Kidney epithelial cell (primary cell): ENCODE results near the gene ACSF2. TPM values are rescaled to one million over a fixed set of nuclear protein-coding genes. Genes with fewer than 3 reads are reported as not detected.

ENCODE experiments used
- DNase-seq: peaks from one replicate; pipeline ENCODE4 v3.0.0-alpha.2; 2010; ENCODE audit warnings: low read depth
- H3K27me3 ChIP-seq: 2 replicates; pipeline ENCODE4 v1.6.0; 2011; ENCODE audit warnings: low read length; ENCODE audit not compliant: control insufficient read depth, insufficient read depth
- H3K36me3 ChIP-seq: 2 replicates; pipeline ENCODE4 v1.5.1; 2011; ENCODE audit warnings: low read length; ENCODE audit not compliant: control insufficient read depth, insufficient read depth
- H3K4me3 ChIP-seq: 2 replicates; pipeline ENCODE4 v1.5.1; 2011; ENCODE audit warnings: low read depth, mild to moderate bottlenecking, control low read depth, low read length
- total RNA-seq: library from RNA; depleted of rRNA; stranded (reverse); fragments of >200 nt; gene quantifications from 2 replicates; pipeline ENCODE4 v1.2.3, GENCODE V29; 2015
- TF ChIP-seq, protein P1 (sequence below): IDR thresholded peaks from 2 replicates; pipeline ENCODE4 v1.5.1; 2011; ENCODE audit warnings: mild to moderate bottlenecking, moderate library complexity, low read length, control low read depth, inconsistent platforms; ENCODE audit not compliant: insufficient read depth, poor library complexity, severe bottlenecking

ACSF2 gene
- total RNA-seq, 1 donor from 2014 or later, result 24.8 TPM

DNA sequence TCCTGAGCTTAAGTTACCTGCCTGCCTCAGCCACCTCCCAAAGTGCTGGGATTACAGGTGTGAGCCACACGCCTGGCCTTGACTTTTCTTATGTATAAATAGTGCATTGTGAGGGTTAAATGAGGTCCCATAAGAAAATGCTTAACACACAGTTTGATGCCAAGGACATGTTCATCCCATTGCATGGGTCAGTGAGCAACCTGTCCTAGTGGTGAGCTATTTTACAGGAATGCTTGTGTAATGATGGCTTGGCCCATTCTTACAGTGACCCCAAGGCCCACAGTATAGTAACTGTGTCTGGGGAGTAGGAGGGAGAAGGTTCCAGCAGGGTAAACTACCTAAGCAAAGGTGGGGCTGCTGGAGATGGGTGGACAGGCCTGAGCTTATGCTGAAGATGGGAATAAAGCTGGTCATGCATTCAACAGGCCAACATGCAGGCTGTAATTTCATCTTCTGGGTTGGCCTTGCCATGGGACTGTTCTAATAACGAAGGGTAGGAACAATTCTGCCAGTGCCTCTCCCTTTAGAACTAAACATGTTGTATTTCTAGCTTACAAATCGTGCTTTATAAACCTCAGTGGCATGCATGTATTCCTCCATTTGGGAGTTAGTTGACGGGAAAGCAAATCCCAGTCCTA is 6.2 kb downstream of the ACSF2 start:
- TF ChIP-seq, protein P1, sequence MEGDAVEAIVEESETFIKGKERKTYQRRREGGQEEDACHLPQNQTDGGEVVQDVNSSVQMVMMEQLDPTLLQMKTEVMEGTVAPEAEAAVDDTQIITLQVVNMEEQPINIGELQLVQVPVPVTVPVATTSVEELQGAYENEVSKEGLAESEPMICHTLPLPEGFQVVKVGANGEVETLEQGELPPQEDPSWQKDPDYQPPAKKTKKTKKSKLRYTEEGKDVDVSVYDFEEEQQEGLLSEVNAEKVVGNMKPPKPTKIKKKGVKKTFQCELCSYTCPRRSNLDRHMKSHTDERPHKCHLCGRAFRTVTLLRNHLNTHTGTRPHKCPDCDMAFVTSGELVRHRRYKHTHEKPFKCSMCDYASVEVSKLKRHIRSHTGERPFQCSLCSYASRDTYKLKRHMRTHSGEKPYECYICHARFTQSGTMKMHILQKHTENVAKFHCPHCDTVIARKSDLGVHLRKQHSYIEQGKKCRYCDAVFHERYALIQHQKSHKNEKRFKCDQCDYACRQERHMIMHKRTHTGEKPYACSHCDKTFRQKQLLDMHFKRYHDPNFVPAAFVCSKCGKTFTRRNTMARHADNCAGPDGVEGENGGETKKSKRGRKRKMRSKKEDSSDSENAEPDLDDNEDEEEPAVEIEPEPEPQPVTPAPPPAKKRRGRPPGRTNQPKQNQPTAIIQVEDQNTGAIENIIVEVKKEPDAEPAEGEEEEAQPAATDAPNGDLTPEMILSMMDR, result no peak
- no peak for DNase-seq
- Histone ChIP-seq H3K36me3 (no peaks in the 10 kb centered on the region), H3K27me3 (no peaks in the 10 kb centered on the region), H3K4me3 (no peak overlapping the region)

DNA sequence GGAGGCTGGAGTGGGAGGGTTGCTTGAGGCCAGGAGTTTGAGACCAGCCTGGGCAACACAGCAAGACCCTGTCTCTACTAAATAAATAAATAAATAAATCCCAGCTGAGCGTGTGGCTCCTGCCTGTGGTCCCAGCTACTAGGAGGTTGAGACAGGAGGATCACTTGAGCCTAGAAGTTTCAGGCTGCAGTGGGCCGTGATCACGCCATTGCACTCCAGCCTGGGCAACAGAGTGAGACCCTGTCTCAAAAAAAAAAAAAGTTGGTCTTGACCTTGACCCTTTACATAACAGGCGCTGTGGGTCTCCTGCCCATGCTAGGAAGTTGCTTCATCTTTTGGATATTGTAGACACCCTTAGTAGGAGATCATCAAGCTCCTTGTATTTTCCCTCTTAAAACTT is 11.4 kb downstream of the ACSF2 start:
- DNase-seq, result no peak
- no peaks in the 10 kb centered on the region for H3K27me3 ChIP-seq

DNA sequence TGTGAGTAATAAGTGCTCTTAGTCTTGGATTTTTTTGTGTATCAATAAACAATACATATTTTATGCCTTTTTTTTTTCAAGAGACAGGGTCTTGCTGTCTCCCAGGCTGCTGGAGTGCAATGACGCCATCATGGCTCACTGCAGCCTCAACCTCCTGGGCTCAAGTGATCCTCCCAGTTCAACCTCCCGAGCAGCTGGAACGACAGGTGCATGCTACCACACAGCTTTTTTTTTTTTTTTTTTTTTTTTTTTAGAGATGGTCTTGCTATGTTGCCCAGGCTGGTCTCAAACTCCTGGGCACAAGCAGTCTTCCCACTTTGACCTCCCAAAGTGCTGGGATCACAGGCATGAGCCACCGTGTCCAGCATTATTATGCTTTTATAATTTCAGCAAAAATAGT is 13.0 kb downstream of the ACSF2 start:
- no peak overlapping the region for H3K4me3 ChIP-seq
- no peaks in the 10 kb centered on the region for H3K27me3 ChIP-seq
- TF ChIP-seq, protein P1, result no peak
- no peak for DNase-seq
- H3K36me3 ChIP-seq, result no peaks in the 10 kb centered on the region

More for the DNA sequence above, 11.4 kb downstream of the ACSF2 start:
- TF ChIP-seq, protein P1, result no peak
- no peak overlapping the region for H3K4me3 ChIP-seq
- no peaks in the 10 kb centered on the region for H3K36me3 ChIP-seq

DNA sequence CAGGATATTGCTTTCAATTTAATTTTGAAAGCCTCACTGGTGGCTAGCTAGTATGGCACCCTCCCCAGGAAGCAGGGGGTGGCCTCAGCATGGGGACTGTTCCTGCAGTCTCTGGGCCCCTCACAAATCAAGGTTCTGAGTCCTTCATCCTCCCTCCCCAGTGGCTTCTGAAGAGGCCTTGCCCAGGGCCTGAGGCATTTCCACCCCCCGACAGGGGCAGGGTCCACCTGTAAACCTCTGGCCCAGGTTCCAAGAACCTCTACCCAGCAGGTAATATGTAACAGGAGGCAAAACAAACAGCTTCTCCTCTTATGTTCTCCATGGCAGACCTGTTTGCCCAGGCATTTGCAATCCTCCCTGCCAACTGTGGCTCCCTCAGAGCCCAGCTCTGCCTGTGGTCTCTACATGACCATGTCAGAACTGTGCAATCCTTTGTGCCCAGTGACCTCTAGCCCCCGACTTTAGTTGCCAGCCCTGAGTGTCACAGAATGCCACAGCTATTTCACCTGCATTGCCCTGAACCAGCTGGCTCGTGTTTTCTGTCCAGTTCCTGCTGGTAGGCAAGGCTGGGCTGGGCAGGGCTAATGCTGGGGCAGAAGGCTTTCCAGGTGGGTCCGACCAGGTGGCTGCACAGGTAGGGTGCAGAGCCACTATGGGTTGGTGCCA is 14.3 kb downstream of the ACSF2 start:
- no peaks in the 10 kb centered on the region for H3K36me3 ChIP-seq
- no peak for DNase-seq
- no peak overlapping the region for H3K4me3 ChIP-seq
- TF ChIP-seq, protein P1, result no peak
- no peaks in the 10 kb centered on the region for H3K27me3 ChIP-seq

DNA sequence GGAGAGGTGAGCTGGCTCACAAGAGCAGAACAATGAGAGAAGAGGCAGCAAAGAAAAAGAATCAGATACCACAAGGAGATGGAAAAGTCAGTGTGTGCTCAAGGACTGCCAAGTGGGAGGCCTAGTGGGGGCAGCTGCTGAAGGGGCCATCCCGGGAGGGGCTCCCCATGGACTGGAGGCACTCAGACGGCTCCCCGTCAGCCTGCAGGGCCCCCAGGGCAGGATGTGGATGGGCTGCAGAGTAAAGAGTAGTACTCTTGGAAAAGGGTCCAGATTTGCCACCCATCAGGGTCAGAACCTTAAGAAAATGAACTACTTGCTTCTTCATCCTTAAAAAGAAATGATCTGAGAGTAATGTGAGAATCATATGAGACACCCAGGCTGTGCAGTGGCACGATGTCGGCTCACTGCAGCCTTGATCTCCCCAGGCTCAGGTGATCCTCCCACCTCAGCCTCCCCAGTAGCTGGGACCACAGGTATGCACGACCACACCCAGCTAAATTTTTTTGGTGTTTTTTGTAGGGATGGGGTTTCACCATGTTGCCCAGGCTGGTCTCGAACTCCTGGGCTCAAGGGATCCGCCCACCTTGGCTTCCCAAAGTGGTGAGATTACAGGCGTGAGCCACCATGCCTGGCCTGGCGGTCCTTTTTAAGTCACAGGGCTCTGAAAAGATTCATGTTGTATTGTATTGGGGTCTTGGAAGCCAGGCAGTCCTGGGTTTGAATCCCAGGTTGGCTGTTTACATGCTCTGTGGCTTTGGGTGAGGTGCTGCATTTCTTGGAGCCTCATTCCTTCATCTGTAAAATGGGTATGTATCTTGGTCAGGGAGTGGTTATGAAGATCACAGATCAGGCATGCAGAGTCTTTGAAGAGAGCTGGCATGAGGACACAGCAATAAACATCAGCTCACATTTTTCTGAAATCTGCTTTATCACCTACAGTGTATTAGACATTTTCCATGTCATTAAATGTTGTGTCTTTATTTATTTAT is 15.1 kb downstream of the ACSF2 start:
- DNase-seq, result no peak
- no peaks in the 10 kb centered on the region for H3K27me3 ChIP-seq
- no peaks in the 10 kb centered on the region for H3K36me3 ChIP-seq
- TF ChIP-seq, protein P1, result no peak
- H3K4me3 ChIP-seq, result no peak overlapping the region
